GM10248 (cell line): ENCODE results near the gene CPLX1.

Source experiments
- CTCF ChIA-PET: fragments of 300-600 bp; sonication (Branson Sonifier 250); formaldehyde crosslinking; extraction: SDS; loops from one replicate; lab custom pipeline; 2021; ENCODE audit warnings: antibody characterized with exemption; lab: Yijun Ruan, JAX
- POLR2A ChIA-PET: fragments of 350-650 bp; sonication (Branson Sonifier 250); formaldehyde crosslinking; extraction: SDS; loops from one replicate; lab custom pipeline; 2020; ENCODE audit warnings: antibody characterized with exemption; lab: Yijun Ruan, JAX
- DNase-seq: peaks from one replicate; pipeline ENCODE4 v3.0.0; 2012; ENCODE audit errors: extremely low spot score
- TF ChIP-seq, protein P1 (sequence below): IDR thresholded peaks from 2 replicates; pipeline ENCODE4 v1.5.1; 2012; ENCODE audit warnings: mild to moderate bottlenecking, low read depth; ENCODE audit errors: extremely low read depth, missing control alignments, control extremely low read depth

The CPLX1 gene

DNA sequence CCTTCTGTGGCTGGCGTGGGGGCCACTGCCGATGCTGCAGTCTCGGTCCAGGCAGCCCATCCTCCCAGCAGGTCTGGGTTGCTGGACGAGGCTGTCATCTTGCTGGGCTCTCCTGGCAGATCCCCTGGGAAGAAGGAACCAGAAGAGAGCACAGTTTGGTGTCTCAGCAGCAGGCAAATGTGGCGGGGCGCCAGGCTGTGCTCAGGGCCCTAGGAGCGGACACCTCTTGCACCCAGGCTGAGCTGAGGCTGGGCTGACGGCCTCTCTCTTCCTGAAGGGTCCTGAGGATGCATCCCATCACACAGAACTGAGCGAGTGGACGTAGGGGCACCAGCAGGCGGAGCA is 39.2 kb upstream of the CPLX1 start:
- DNase-seq, result no peak
- TF ChIP-seq, protein P1, sequence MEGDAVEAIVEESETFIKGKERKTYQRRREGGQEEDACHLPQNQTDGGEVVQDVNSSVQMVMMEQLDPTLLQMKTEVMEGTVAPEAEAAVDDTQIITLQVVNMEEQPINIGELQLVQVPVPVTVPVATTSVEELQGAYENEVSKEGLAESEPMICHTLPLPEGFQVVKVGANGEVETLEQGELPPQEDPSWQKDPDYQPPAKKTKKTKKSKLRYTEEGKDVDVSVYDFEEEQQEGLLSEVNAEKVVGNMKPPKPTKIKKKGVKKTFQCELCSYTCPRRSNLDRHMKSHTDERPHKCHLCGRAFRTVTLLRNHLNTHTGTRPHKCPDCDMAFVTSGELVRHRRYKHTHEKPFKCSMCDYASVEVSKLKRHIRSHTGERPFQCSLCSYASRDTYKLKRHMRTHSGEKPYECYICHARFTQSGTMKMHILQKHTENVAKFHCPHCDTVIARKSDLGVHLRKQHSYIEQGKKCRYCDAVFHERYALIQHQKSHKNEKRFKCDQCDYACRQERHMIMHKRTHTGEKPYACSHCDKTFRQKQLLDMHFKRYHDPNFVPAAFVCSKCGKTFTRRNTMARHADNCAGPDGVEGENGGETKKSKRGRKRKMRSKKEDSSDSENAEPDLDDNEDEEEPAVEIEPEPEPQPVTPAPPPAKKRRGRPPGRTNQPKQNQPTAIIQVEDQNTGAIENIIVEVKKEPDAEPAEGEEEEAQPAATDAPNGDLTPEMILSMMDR, result no peak
- POLR2A ChIA-PET, result no interaction called here
- CTCF ChIA-PET, result interaction anchor here (2.1 kb wide), 1 partner anchor 9 kb away, joined by 5 read pairs; no protein-coding TSS in a partner anchor

DNA sequence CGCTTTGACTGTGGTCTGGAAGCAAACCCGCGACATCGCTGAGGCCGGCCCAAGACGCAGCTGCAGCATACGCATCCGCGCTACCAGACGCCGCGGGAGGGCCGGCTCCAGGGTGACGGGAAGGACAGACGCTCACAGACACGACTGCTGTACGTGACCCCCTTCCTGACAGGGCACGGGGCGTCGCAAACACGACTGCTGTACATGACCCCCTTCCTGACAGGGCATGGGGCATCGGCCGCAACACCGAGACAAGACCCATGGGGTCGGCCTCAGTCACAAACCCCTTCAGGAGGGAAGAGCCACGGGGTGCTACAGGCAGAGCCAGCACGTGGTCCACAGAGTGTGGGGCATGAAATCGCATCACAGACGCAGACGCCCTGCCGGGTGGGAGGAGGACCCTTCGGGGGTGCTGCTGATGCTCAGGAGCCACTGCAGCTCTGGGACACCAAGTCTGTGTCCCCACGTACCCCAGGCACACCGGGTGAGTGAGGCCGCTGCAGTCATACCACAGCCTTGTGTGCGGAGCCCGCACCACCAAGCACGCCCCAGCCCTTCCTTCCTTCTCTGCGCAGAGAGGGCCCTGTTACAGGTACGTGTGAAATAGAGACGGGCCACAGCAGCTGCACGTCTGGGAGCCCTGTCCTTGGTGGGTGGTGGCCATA is 38.7 kb upstream of the CPLX1 start:
- POLR2A ChIA-PET, result no interaction called here
- CTCF ChIA-PET, result interaction anchor here (2.1 kb wide), 1 partner anchor 8 kb away, joined by 5 read pairs; no protein-coding TSS in a partner anchor
- TF ChIP-seq, protein P1, result no peak
- DNase-seq, result no peak

DNA sequence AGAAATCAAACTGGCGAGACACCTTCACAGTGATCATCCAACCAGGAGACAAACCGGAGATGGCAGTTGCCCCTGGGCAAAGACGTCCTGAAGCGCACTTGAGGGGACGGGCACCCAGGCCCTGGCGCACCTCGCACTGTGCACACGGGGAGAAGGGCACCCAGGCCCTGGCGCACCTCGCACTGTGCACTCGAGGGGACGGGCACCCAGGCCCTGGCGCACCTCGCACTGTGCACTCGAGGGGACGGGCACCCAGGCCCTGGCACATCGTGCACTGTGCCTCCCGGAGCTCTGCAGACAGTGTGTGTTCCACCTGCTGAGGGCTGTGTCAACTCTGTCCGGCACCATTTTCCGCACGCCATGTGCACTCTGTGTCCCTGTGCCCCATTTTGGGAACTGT is 34.6 kb upstream of the CPLX1 start:
- POLR2A ChIA-PET, result no interaction called here
- DNase-seq, result no peak
- CTCF ChIA-PET, result no interaction called here
- TF ChIP-seq, protein P1, result no peak

DNA sequence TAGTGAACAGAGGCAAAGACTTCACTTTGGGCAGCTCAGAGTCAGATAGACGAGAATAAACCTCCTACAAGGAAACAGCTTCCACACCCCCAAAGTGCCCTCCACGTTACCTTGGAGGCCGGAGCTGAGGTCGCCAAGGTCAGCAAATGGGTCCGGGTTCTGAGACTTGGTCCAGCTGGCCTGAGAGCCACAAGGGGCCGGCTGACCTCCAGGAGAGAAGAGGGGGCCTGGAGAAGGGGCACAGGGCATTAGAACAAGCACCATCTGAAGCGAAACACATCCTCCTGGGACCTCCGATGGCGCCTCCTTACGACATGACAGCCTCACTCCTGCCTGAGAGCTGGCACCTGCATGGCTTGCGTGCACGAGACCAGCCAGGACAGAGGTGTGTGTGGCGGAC is 33.6 kb upstream of the CPLX1 start:
- ChIA-PET CTCF (interaction anchor here (1.3 kb wide), 1 partner anchor 11 kb away, joined by 3 read pairs; no protein-coding TSS in a partner anchor), POLR2A (no interaction called here)
- DNase-seq, result no peak
- TF ChIP-seq, protein P1, result no peak

DNA sequence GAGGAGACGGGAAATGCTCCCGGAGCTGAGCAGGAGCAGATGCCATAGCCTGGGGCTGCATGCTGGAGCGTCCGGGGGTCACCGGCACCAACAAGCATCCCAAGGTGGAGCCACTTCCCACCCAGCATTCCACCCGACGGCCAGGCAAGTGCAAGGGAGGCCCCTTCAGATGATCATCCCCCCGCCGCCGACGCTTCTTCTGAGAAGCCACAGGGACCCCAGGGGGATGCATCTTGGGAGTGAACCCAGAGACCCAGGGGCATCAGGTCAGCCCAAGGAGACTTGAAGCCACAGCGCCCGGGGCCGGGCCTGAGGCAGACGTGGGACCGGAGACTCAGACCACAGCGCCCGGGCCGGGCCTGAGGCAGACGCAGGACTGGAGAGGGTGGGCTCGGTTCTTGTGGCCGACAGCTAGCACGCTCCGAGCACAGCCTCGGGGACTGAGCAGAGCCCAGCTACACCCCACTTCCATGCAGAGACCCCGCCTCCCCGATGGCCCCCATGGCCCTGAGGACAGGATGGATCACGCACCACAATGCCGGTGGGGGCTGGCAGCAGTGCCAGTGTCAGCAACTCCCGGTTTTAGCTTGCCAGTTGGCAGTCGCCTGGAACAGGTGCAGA is 33.0 kb upstream of the CPLX1 start:
- ChIA-PET CTCF (interaction anchor here (1.3 kb wide), 1 partner anchor 10 kb away, joined by 3 read pairs; no protein-coding TSS in a partner anchor), POLR2A (no interaction called here)
- TF ChIP-seq, protein P1, result no peak
- no peak for DNase-seq

DNA sequence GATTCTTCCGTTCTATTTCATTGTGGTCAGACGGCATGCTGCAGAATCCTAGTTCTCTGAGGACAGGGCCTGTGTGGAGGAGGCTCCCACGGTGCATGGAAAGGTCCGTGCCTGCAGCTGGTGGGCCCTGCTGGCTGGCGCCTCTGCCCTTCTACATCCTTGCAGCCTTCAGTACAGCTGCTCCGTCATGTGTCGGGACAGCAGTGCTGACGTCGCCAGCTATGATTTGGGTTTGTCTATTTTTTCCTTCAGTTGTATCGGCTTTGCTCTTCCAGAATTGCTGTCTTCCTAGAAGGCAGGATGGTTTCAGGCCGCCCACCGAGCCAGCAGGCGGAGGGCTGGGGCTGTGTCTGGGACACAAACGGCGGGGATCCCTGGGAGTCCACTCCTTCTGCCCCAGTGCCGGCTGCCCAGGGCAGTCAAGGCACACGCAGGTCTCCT is 32.1 kb upstream of the CPLX1 start:
- CTCF ChIA-PET, result interaction anchor here (1.0 kb wide), 1 partner anchor 116 kb away, joined by 3 read pairs; no protein-coding TSS in a partner anchor
- no peak for DNase-seq
- POLR2A ChIA-PET, result no interaction called here
- TF ChIP-seq, protein P1, result no peak
